ENCODE data around the gene DUSP28. TPM values are rescaled to one million over a fixed set of nuclear protein-coding genes. Genes with fewer than 3 reads are reported as not detected.

Gene DUSP28
- total and polyA plus RNA-seq, 2 of the 8 experiments (the other 6 are each of a cell fraction or from before 2014, with no cell fraction given): 2.1 to 2.3 TPM

DNA sequence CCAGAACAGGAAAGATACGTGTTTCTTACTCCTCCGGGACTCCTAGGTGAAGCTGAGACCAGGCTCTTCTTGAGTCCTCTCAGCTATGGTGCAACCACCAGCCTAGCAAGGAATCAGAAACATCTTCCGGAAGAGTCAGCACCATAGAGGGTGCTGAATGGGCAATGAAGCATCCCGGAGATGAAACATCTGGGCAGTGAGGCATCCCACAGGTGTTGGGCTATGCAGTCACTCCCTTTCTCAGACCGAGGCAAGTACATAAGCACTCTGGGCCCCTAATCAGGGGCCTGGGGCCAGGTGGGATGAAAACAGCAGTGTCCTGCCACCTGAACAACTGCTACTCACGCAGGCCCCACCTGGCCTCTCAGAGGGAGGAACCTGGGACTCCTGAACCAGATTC is 24.9 kb downstream of the DUSP28 start:
- Histone ChIP-seq H3K79me2 (ENCODE audit: control insufficient read depth in 1 of 2, insufficient read depth in 2 of 2, low read length in 2 of 2) (peaks cover 4 to 44% of the 10 kb centered on the region in 2 experiments; a peak in 3 of 4 replicates), H3K27ac (ENCODE audit: low read depth, low read length) (no peak overlapping the region)
- POLR2A ChIA-PET (ENCODE audit: partially characterized antibody): interaction anchor here (2.9 to 3.2 kb wide), 2 partner anchors 9 to 19 kb away, joined by 13 to 21 read pairs; no protein-coding TSS in a partner anchor

More for the DNA sequence above, 24.9 kb downstream of the DUSP28 start:
- CTCF ChIA-PET (ENCODE audit: partially characterized antibody): interaction anchor here (1.1 to 5.1 kb wide), 3 partner anchors 16 to 26 kb away, joined by 3 to 37 read pairs (median 4); no protein-coding TSS in a partner anchor
- Histone ChIP-seq H3K23me2 (ENCODE audit: low read depth, low read length) (peaks cover 12% of the 10 kb centered on the region; the same call in 1 of the 2 replicates), H3K18ac (ENCODE audit: extremely low read depth, low read length) (no peak overlapping the region), H2AFZ (ENCODE audit: low read length) (no peak overlapping the region), H3K56ac (replicated peaks; ENCODE audit: insufficient read length, low read depth, low read length) (no peak overlapping the region), H3K9ac (replicated peaks in 1 of 4; ENCODE audit: extremely low read depth in 1 of 4, low read depth in 3 of 4, low read length in 3 of 4) (no peak overlapping the region; a peak in 2 of 7 replicates), H4K20me1 (replicated peaks in 1 of 2; ENCODE audit: control insufficient read depth in 1 of 2, insufficient read depth in 2 of 2, low read length in 2 of 2) (peaks cover 8 to 32% of the 10 kb centered on the region in 2 experiments), H3K36me3 (ENCODE audit: control insufficient read depth in 2 of 4, insufficient read depth in 4 of 4, low read length in 3 of 4) (peaks cover 0 to 4% (median 2%) of the 10 kb centered on the region in 4 experiments; a peak in 1 of 8 replicates), H3K4me1 (replicated peaks in 1 of 4; ENCODE audit: control insufficient read depth in 3 of 4, insufficient read depth in 4 of 4, low read length in 3 of 4) (peaks cover 0 to 17% (median 11%) of the 10 kb centered on the region in 4 experiments; a peak in 6 of 7 replicates), H3K4me3 (ENCODE audit: extremely low read depth in 1 of 4, insufficient read depth in 2 of 4, low read depth in 3 of 4, low read length in 4 of 4) (peak overlapping the region; percentile 94 to 97 (median 95); a peak in 7 of 8 replicates), H2BK5ac (ENCODE audit: low read depth, low read length) (no peak overlapping the region), H2AK5ac (ENCODE audit: low read depth, low read length) (no peak overlapping the region), H3K27me3 (replicated peaks in 1 of 4; ENCODE audit: control insufficient read depth in 3 of 4, extremely low read depth in 1 of 4, insufficient read depth in 3 of 4, low read length in 3 of 4) (no peaks in the 10 kb centered on the region), H4K91ac (replicated peaks; ENCODE audit: insufficient read length, low read length) (no peak overlapping the region), H4K5ac (ENCODE audit: insufficient read length, low read depth, low read length) (no peak overlapping the region), H2BK120ac (replicated peaks; ENCODE audit: low read depth, low read length) (no peak overlapping the region), H3K23ac (ENCODE audit: insufficient read length) (no peak overlapping the region), H3K4me2 (ENCODE audit: insufficient read depth in 1 of 2, low read depth in 2 of 2, low read length in 2 of 2) (peak overlapping the region; percentile 77 to 95), H3K9me3 (ENCODE audit: insufficient read depth in 2 of 2, low read depth in 1 of 2, low read length in 1 of 2) (no peaks in the 10 kb centered on the region), H3K14ac (ENCODE audit: insufficient read length) (no peak overlapping the region), H2BK20ac (ENCODE audit: low read length) (no peak overlapping the region), H3K79me1 (ENCODE audit: low read depth, low read length) (peaks cover 18% of the 10 kb centered on the region), H2BK12ac (ENCODE audit: low read depth, low read length) (no peak overlapping the region), H4K8ac (ENCODE audit: extremely low read depth, insufficient read depth, low read length) (no peak overlapping the region; the same call in none of the 2 replicates), H3K4ac (replicated peaks; ENCODE audit: insufficient read length, low read depth, low read length) (no peak overlapping the region), H2BK15ac (ENCODE audit: low read length) (no peak overlapping the region)
- FAIRE-seq (no peak), DNase-seq (ENCODE audit: low read depth in 1 of 2, low spot score in 2 of 2) (no peak)
- 92% methylated on average over 6 of the region's 6 CpGs; no CpG with 5 or more reads in 1 of the 2 experiments for WGBS, 2 experiments (ENCODE audit: extremely low coverage in 1 of 2, insufficient coverage in 1 of 2, insufficient read length in 1 of 2, insufficient replicate concordance in 2 of 2, low coverage in 1 of 2, low lambda C conversion rate in 2 of 2, missing lambda C conversion rate in 1 of 2)
- TF ChIP-seq CHD1 (IDR thresholded peaks at IDR 0.05; ENCODE audit: low read depth, low read length): no peak
- TF ChIP-seq RFX5 (IDR thresholded peaks at IDR 0.05; ENCODE audit: borderline replicate concordance, low read depth, low read length): no peak
- no peak for TF ChIP-seq RAD21 (IDR thresholded peaks at IDR 0.05 in 1 of 2, conservative IDR thresholded peaks at IDR 0.05 in 1 of 2; ENCODE audit: low read depth in 2 of 2, low read length in 2 of 2)
- TF ChIP-seq KDM5A (IDR thresholded peaks at IDR 0.05; ENCODE audit: low read length): no peak
- no peak for TF ChIP-seq JUN (IDR thresholded peaks at IDR 0.05; ENCODE audit: low read depth, low read length)
- TF ChIP-seq CTBP2 (IDR thresholded peaks at IDR 0.05; ENCODE audit: borderline replicate concordance, insufficient read depth, insufficient read length, low read length): no peak
- TF ChIP-seq BRCA1 (IDR thresholded peaks at IDR 0.05; ENCODE audit: low read depth, low read length): no peak
- TF ChIP-seq GTF2F1 (IDR thresholded peaks at IDR 0.05; ENCODE audit: borderline replicate concordance, low read depth, low read length): no peak
- TF ChIP-seq SIRT6 (IDR thresholded peaks at IDR 0.05; ENCODE audit: low read length): no peak
- TF ChIP-seq ATF2 (IDR thresholded peaks at IDR 0.05; ENCODE audit: low read length): no peak
- TF ChIP-seq NRF1 (IDR thresholded peaks at IDR 0.05; ENCODE audit: low read depth, low read length): no peak
- TF ChIP-seq BACH1 (IDR thresholded peaks at IDR 0.05; ENCODE audit: low read length): no peak

Measured in H1 (cell line).